Activated effector memory CD4-positive, alpha-beta T cell treated with anti-CD3 and anti-CD28 coated beads, Interleukin-2, amount 50 U/mL, for 16 hours (primary cell): ENCODE data around the gene KIAA1586.
"Not testable (repeated sequence)": the region's sequence is repeated elsewhere in the genome, so short reads cannot be mapped to it uniquely, and the experiment has no call there.

Experiments used
- DNase-seq: peaks from one replicate; pipeline ENCODE4 v3.0.0-alpha.2; 2020

KIAA1586 gene

GRCh38 chr6:57047257-57047585 lies 728 bp downstream of the KIAA1586 start:
- not testable (repeated sequence) for DNase-seq

- not testable (repeated sequence) for DNase-seq
These were observed 1.4 kb downstream of the KIAA1586 start for GRCh38 chr6:57047859-57048258.

GRCh38 chr6:57048577-57048976 lies 2.1 kb downstream of the KIAA1586 start:
- no peak for DNase-seq

GRCh38 chr6:57063847-57064246 lies 17.4 kb downstream of the KIAA1586 start:
- DNase-seq, result no peak

GRCh38 chr6:57064809-57065208 lies 18.3 kb downstream of the KIAA1586 start:
- no peak for DNase-seq

- no peak for DNase-seq
These were observed 21.6 kb downstream of the KIAA1586 start for GRCh38 chr6:57068061-57068460.

GRCh38 chr6:57069228-57069627 lies 22.7 kb downstream of the KIAA1586 start:
- no peak for DNase-seq

- DNase-seq, result no peak
These were observed 23.4 kb downstream of the KIAA1586 start for GRCh38 chr6:57069920-57070331.

GRCh38 chr6:57072108-57072507 lies 25.6 kb downstream of the KIAA1586 start:
- no peak for DNase-seq

- DNase-seq, result no peak
These were observed 27.9 kb downstream of the KIAA1586 start for GRCh38 chr6:57074383-57074782.

- no peak for DNase-seq
These were observed 28.6 kb downstream of the KIAA1586 start for GRCh38 chr6:57075092-57075491.

GRCh38 chr6:57078531-57079207 lies 32.2 kb downstream of the KIAA1586 start:
- DNase-seq, result no peak

GRCh38 chr6:57085471-57085870 lies 39.0 kb downstream of the KIAA1586 start:
- DNase-seq, result no peak

GRCh38 chr6:57086843-57087242 lies 40.4 kb downstream of the KIAA1586 start:
- no peak for DNase-seq

GRCh38 chr6:57087916-57088315 lies 41.4 kb downstream of the KIAA1586 start:
- no peak for DNase-seq

GRCh38 chr6:57089265-57089664 lies 42.8 kb downstream of the KIAA1586 start:
- no peak for DNase-seq

- peak; percentile 99 for DNase-seq
These were observed 43.4 kb downstream of the KIAA1586 start, which contains the start of gene ZNF451 for GRCh38 chr6:57089687-57090457. ZNF451 (plus strand) TSS chr6:57090188; CDS start chr6:57090254, 66 bp downstream.

GRCh38 chr6:57090458-57091067 lies 44.1 kb downstream of the KIAA1586 start:
- not testable (repeated sequence) for DNase-seq

- not testable (repeated sequence) for DNase-seq
These were observed 44.9 kb downstream of the KIAA1586 start for GRCh38 chr6:57091375-57091774.

GRCh38 chr6:57094689-57095088 lies 48.2 kb downstream of the KIAA1586 start:
- no peak for DNase-seq

- DNase-seq, result no peak
These were observed 51.1 kb downstream of the KIAA1586 start for GRCh38 chr6:57097596-57097995.

- no peak for DNase-seq
These were observed 56.5 kb downstream of the KIAA1586 start for GRCh38 chr6:57102976-57103375.

- no peak for DNase-seq
These were observed 57.8 kb downstream of the KIAA1586 start for GRCh38 chr6:57104336-57104735.
